HG02571 (cell line): ENCODE data around the gene SART3.
"Not testable (repeated sequence)": the region's sequence is repeated elsewhere in the genome, so short reads cannot be mapped to it uniquely, and the experiment has no call there.

ENCODE experiments used
- ATAC-seq: cut with Tn5 transposase; IDR thresholded peaks from one replicate; pipeline ENCODE4 v1.9.1; 2021; ENCODE audit warnings: mild to moderate bottlenecking, moderate library complexity; ENCODE audit not compliant: unreplicated experiment

The SART3 gene

GRCh38 chr12:108565976-108566375, 5.0 kb upstream of the SART3 start:
- ATAC-seq, result no peak

DNA sequence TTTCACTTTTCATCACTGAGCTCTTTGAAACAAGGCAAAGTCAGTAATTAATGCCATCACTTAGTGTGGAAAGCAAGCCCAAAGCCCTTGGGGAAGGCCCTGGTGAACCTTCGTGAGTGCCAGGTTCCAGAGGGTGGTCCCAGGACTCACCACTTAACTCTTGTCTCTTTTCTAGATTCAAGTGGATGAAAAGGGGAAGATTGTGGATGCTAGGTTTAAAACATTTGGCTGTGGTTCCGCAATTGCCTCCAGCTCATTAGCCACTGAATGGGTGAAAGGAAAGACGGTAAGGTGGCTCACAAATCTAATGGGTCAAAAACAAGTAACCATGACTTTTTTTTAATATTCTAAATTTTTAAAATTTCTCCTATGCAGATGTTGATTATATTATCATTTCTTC, 4.2 kb upstream of the SART3 start:
- ATAC-seq, result no peak

DNA sequence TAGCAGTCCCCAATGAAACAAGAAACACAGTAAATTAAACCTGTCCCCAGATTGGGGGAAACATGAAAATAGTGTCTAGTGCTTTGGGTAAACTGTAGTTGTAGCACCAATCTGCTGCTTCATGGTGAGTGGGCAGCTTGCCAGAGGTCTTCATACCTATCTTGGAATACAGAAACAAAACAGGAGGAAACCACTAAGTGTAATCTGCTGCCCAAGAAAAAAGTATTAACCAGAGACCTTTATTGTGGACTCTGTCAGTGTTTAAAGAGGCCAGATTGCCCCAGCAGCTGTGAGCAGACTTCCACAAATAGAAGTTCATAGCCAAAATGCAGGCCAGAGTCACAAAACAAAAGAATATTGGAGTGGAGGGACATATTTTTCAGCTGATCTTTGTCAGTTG, 3.8 kb upstream of the SART3 start:
- no peak for ATAC-seq

- no peak for ATAC-seq
Observed at GRCh38 chr12:108563804-108564151, 2.8 kb upstream of the SART3 start.

DNA sequence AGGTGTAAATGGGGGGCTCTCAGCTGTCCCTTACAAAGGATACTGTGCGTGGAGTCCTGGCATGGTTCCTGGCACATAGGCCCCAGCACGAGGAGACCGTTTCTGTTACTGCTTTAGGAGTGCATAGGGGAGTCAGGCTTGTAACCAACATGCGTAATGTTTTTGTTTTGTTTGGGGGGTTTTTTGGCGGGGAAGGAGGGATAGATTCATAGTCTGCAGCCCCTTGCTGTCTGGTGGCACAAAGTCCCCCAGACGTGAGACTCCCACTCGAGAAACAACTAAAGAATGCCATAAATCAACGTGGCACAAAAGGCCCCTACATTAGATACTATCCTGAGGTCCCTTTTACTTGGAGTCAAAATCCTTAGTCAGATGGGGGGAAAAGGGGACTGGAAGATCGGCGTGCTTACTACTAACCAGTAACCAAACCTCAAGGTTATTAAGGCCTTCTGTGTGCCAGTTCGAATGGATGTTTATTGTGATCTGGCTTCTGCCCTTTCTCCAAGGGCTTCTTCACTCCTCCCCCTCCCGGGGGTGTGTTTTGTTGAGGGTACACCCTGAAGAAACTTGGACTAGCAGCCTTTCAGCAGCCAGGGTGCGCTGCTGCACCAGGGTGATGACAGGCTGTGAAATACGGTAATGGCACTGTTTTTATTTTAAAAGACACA, 2.3 kb upstream of the SART3 start:
- peak; percentile 32 for ATAC-seq

DNA sequence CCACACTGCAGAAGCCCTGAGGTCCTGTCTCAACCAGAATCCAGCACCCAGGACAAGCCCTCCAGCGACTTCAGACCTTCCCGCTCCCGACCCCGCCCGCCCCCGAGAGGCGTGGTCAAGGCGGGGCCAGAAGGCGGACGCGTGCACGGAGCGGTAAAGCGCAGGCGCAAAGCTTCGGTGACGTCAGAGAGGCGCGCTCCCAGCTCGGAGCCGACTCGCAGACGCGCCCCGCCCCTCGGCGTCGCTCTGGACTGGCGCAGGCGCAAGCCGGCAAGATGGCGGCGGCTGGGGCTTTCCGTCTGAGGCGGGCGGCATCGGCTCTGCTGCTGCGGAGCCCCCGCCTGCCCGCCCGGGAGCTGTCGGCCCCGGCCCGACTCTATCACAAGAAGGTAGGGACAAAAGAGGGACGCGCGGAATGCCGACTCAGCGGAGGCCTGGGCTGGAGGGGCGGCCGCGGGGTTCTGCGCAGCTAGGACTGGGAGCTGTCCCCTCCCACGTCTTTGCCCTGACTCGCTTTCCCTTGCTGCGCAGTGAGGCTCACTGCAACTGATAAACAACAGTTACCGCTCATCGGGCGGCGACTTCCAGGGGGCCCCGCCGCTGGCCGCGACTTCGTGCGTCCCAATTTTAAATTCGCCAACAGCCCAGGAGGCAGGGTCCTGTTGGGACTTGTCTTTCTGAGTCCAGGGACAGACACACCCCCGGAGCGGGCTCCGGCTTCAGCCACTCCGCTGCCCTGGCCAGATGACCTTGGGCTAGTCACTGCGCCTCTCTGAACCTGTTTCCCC, 1.6 kb upstream of the SART3 start, which contains the start of gene ISCU:
TSS of gene ISCU (plus strand) at position 249 of the 788 bp plus-strand sequence. CDS start at position 276, 27 bp downstream.
- peak; percentile 60 for ATAC-seq

GRCh38 chr12:108561852-108562347, 927 bp upstream of the SART3 start:
- ATAC-seq, result no peak

DNA sequence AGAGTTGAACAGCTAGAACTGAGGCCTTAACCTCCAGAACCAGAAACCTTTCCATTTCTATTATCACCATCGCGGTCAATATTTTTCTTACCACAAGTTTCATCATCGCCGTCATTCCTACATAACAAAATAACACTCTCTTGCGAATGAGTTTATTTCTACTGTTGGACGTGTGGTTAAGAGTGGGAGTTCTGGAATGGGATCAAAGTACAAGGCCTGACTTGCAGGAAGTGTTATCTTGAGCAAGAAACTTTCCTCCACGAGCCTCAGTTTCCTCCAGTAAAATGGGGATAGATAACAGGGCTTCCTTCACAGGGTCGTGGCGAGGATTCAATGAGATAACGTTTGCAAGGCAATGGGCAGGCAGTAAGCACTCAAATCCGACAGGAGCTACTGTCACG, 652 bp downstream of the SART3 start:
- no peak for ATAC-seq

- no peak for ATAC-seq
Observed at GRCh38 chr12:108559748-108560147, 1.2 kb downstream of the SART3 start.

GRCh38 chr12:108559007-108559655, 1.8 kb downstream of the SART3 start:
- ATAC-seq, result no peak

DNA sequence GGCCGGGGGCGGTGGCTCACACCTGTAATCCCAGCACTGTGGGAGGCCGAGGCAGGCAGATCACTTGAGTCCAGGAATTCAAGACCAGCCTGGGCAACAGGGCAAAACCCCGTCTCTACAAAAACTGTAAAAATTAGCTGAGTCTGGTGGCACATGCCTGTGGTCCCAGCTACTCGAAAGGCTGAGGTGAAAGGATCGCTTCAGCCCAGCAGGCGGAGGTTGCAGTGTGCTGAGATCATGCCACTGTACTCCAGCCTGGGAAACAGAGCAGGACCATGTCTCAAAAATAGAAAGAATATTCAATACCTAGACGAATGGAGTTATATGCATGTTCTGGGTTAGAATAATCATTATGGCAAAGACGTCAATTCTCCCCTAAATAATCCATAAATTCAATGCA, 5.6 kb downstream of the SART3 start:
- not testable (repeated sequence) for ATAC-seq

GRCh38 chr12:108553799-108554198, 7.2 kb downstream of the SART3 start:
- no peak for ATAC-seq

DNA sequence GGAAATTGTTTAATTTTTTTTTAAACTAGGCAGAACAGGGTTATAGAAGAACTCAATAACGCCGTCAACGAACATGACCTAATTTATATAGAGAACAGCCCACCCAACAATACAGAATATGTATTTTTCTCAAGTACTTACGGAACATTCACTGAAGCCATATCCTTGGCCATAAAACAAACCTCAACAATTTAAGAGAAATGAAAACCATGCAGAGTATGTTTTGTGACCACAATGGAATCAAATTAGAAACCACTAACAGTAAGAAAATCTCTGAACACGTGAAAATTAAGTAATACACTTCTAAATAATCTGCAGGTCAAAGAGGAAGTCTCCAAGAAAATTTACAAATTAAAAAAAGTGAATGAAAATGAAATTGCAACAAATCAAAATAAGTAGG, 9.4 kb downstream of the SART3 start:
- no peak for ATAC-seq

DNA sequence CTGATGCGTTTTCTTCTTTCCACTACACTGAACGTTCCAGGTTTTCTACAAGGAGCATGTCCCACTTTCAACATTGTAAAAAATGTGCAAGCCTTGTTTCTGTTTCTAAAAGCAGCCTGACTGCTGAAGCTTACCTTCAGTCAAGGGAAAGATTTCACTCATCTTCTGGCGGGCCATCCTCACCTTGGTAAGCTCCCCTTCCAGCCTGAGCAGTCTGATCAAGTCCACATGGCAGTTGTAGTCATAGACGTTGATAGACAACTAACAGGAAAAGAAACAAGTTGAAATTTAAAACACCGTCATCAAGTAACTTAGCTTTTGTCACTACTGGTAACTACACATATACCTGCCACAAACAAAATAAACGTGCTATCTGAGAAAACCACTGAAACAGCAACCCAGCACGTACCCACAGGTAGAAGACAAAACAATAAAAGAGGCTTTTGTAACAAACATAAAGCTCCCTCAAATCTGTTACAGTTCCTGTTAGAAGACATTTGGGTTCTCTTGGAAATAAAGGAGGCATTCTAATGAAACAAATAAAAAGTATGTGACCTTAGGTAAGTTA, 11.9 kb downstream of the SART3 start:
- ATAC-seq, result no peak

GRCh38 chr12:108547686-108548085, 13.3 kb downstream of the SART3 start:
- ATAC-seq, result no peak

- ATAC-seq, result no peak
Observed at GRCh38 chr12:108543652-108544051, 17.3 kb downstream of the SART3 start.

DNA sequence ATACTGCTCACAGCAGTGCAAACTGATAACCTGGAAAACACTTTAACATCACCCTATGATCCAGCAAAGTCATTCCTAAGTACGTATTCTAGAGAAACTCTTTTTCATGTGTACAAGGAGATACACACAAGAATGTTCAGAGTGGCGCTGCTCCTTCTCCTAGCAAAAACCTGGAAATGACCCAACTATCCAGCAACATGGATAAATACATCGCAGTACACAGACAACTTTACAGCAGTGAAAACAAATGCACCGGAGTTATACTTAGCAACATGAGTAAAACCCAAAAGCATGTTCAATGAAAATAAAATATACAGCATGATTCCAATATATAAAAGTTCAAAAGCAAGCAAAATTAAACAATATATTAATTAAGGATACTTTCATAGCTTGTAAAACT, 18.7 kb downstream of the SART3 start:
- ATAC-seq, result no peak

GRCh38 chr12:108538616-108539195, 22.3 kb downstream of the SART3 start:
- ATAC-seq, result no peak

GRCh38 chr12:108538146-108538545, 22.8 kb downstream of the SART3 start:
- no peak for ATAC-seq

GRCh38 chr12:108531929-108532848, 28.8 kb downstream of the SART3 start:
- ATAC-seq, result no peak
